Activated CD4-positive, alpha-beta T cell treated with anti-CD3 and anti-CD28 coated beads for 24 hours (primary cell): ENCODE data around the gene ZNF808.
"Not testable (repeated sequence)": the region's sequence is repeated elsewhere in the genome, so short reads cannot be mapped to it uniquely, and the experiment has no call there.

Source experiments
- DNase-seq, 2 donors: peaks; one replicate each; pipeline ENCODE4 v3.0.0-alpha.2; 2020; ENCODE audit warnings: low read depth in 2 of 2

The ZNF808 gene

DNA sequence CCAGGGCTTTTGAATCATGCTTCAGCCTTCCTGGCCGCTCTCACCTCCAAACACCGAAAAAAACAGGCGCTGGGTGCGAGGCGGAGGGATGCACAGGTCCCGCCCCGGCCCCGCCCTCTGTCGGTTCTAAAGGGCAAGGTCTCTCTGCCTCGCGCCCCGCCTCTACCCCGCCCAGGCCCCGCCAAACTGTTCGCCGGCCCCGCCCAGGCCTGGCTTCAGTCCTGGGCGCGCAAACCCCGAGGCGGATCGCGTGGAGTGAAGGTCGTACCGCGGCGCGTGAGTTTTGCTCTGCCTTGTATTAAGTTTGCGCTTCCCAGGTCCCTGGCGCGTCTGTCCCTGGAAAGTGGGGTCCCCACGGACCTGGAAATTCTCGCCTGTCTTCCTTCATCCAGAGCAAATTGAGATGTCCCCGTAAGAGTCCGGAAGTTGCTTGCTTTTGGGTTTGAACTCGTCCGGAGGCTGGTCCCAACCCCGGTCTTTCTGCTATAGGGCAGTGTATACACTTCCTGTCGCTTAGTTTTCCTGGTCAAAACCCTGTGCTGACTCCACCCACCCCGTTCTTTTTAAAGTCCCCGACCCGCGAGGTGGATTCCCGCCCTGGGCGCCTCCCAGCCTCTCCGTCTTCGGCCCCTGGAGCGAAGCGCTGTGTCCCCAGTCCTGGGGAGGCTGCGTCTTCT, 8.4 kb downstream of the ZNF808 start:
- DNase-seq: peak; percentile 89

DNA sequence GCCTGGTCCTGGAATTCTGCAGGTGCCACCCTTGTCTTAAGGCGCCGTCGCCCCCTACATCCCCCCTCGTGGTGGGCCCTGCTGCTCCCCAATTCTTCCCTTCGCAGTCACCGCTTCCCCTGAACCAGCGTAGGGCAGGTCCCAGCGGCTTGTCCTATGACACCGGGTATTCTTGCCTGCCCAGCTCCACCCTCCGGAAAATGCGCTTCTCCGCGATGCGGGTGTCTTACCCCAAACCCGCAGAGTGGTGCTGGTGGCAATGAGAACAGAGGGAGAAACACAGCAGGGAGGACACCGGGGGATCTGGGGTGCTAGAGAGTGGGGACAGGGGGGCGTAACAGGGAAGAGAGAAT, 9.0 kb downstream of the ZNF808 start:
- DNase-seq: peak in 1 of 2 donors; percentile 17

DNA sequence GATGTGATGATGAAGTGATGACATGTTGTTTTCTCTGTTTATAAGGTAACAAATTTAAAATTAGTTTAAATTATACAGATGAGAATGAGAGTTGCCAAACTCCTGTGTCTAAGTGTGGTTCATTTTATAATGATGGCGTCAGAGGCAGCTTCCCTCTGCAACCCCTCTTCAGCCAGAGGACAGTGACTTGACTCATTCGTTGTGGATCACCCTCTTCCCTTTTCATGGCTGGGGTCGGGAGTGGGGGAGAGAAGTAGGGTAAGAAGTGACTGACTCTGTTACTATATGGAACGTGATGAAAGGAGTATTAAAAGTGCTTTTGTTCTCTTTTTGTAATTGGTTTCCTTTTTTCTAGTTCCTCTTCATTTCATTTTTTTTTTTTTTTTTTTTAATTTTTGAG, 11.3 kb downstream of the ZNF808 start:
- DNase-seq: not testable (repeated sequence)

DNA sequence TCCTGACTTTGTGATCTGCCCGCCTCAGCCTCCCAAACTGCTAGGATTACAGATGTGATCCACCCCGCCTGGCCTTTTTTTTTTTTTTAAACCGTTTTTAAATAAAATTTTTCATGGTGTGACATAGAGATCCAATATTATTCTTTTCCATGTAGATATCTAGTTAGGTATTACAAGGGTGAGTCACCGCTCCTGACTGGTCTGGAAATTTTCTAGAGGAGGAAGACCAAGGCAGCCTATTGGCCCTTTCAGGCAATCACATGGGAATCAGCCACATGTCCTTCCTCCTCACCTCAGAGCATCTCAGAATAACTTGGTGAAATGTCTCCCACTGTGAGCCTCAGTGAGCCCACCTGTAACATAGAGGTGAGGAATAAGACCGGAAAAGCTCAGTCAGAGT, 13.7 kb downstream of the ZNF808 start:
- not testable (repeated sequence) for DNase-seq

DNA sequence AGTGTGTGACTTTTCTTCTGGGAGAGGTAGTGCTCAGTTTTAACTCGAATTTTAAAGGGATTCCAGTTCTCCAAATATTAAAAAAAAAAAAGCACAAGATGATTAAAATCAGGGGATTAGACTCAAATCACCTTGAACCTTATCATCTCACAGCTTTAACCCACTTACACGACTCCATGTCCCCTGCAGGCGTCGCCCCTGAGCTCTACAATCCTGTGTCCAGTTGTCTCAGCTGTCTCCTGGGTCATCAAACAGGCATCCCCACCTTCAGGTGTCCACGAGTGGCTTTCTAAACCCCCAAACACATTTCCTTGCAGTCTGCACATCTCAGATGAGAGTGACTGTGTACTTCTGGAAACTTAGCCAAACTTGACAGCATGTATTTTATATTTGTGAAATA, 14.1 kb downstream of the ZNF808 start:
- no peak for DNase-seq

DNA sequence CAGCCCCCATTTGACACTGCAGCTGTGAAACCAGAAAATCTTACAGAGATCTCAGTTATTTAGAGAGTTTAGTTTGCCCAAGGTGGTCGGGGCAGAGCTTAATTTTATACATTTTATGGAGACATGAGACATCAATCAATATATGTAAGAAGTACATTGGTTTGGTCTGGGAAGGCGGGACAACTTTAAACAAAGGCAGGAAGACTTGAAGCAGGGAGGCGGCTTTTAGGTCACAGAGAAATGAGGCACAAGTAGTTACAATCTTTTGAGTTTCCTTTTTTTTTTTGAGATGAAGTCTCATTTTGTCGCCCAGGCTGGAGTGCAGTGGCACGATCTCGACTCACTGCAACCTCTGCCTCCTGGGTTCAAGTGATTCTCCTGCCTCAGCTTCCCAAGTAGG, 15.1 kb downstream of the ZNF808 start:
- DNase-seq: not testable (repeated sequence)

DNA sequence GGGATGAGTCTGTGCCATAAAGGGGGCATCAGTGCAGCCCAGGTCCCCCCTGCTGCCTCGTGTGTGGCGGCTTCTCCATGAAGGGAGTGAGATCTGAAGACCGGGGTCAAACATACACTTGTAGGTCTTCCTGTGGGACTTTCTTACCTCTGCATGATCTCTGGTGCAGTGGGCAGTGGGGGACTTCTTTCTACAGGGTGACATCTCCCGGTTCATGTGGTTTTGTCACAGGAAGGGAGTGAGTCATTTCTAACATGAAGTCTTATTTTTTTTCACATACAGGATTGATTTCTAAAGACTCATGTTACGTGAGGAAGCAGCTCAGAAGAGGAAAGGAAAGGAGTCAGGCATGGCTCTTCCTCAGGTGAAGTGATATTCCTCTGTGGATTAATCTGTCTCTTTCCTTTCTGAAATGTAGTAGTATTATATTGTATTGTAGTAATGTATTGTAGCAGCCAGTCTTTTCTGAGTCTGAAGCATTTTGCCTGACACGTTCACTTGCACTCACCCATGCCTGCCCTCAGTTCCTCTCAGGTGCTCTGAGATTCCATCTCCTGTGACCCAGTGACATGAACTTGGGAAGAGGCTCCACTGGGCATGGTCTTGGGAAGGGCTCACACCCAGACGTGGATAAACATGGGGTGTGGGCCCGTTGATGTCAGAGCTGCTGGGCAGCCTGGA, 15.7 kb downstream of the ZNF808 start:
- no peak for DNase-seq

DNA sequence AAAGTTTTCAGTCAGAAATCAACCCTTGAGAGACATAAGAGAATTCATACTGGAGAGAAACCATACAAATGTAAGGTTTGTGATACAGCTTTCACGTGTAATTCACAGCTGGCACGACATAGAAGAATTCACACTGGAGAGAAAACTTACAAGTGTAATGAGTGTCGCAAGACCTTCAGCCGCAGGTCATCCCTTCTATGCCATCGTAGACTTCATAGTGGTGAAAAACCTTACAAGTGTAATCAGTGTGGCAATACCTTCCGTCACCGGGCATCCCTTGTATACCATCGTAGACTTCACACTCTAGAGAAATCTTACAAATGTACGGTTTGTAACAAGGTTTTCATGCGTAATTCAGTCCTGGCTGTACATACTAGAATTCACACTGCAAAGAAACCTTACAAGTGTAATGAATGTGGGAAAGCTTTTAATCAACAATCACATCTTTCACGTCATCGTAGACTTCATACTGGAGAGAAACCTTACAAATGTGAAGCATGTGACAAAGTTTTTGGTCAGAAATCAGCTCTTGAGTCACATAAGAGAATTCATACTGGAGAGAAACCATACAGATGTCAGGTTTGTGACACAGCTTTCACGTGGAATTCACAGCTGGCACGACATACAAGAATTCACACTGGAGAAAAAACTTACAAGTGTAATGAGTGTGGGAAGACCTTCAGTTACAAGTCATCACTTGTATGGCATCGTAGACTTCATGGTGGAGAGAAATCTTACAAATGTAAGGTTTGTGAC, 26.9 kb downstream of the ZNF808 start:
- no peak for DNase-seq

DNA sequence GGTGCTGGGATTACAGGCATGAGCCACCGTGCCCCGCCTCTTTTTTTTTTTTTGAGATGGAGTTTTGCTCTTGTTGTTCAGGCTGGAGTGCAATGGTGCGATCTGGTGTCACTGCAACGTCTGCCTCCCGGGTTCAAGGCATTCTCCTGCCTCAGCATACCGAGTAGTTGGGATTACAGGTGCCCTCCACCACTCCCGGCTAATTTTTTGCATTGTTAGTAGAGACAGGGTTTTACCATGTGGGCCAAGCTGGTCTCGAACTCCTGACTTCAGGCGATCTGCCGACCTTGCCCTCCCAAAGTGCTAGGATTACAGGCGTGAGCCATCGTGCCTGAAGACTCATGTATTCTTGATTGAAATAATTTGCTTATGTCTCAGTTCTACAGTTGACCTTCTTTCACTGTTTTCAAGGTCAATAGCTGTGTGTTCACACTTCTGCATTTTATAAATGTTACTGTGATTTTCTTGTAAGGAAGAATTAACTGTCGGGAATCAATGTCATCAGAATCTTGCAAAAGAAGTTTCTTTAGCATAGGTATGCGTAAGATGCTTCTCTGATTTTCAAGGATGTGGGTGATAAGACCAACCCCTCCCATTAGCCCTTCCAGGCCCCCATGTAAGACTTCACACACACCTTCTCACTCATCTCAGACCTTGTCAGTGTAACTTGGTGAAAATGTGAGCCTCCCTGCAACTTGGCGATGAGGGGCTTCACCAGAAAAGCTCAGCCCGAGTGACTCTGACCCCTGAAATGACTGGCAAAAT, 29.9 kb downstream of the ZNF808 start:
- DNase-seq: no peak

DNA sequence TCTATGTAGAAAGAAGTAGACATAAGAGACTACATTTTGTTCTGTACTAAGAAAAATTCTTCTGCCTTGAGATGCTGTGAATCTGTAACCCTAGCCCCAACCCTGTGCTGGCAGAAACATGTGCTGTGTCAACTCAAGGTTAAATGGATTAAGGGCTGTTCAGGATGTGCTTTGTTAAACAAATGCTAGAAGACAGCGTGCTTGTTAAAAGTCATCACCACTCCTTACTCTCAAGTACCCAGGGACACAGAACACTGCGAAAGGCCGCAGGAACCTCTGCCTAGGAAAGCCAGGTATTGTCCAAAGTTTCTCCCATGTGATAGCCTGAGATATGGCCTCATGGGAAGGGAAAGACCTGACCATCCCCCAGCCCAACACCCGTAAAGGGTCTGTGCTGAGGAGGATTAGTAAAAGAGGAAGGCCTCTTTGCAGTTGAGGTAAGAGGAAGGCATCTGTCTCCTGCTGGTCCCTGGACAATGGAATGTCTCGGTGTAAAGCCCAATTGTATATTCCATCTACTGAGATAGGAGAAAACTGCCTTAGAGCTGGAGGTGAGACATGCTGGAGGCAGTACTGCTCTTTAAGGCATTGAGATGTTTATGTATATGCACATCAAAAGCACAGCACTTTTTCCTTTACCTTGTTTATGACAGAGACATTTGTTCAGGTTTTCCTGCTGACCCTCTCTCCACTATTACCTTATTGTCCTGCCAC, 31.4 kb downstream of the ZNF808 start:
- DNase-seq: not testable (repeated sequence)

DNA sequence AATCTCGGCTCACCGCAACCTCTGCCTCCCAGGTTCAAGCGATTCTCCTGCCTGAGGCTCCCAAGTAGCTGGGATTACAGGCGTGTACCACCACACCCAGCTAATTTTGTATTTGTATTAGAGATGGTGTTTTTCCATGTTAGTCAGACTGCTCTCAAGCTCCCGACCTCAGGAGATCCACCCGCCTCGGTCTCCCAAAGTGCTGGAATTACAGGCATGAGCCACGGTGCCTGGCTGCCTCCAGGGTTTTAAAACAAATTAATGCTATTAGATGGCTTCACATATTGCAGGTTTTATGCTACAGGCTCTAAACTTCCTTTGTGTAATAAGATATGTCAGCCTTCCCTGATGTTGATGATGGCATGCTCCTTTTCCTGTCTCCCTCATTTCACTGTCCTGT, 34.1 kb downstream of the ZNF808 start:
- DNase-seq: not testable (repeated sequence)

DNA sequence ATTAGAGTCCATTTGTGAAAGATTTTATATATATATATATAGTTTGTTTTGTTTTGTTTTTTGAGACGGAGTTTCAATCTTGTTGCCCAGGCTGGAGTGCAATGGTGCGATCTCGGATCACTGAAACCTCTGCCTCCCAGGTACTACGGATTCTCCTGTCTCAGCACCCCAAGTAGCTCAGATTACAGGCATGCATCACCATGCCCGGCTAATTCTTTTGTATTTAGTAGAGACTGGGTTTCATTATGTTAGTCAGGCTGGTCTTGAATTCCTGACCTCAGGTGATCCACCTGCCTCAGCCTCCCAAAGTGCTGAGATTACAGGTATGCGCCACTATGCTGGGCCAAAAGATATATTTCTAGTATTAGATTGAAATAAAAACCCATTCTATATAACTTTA, 38.7 kb downstream of the ZNF808 start:
- DNase-seq: no peak

DNA sequence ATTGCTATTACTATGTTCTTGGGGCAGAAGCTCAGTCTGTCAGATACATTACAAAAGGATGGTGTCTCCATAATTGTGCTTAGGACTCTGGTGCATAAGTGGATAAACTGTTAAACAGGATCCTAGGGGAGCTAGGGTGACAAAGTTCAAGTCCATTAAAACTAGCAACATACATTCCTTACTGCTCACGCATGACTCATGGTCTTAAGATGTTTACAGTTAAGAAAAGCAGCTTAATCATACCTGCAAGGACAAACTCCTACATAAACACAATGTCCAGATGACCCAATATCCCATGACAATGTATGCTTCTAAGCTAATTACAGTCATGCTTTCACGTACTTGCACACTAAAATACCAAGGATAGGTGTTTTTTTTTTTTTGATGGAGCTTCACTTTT, 39.1 kb downstream of the ZNF808 start:
- DNase-seq: no peak

DNA sequence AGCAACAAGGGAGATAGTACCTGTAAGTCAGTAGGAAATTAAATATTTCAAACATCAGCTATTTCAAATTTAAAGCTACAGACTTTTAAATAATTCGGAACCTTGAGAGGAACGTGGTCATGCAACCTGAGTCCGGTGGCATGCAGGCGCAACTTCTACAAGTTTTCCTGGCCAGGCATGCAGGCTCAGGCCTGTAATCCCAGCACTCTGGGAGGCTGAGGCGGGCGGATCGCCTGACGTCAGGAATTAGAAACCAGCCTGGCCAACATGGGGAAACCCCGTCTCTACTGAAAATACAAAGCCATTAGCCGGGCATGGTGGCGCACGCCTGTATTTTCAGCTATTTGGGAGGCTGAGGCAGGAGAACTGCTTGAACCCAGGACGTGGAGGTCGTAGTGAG, 40.5 kb downstream of the ZNF808 start:
- DNase-seq: no peak

DNA sequence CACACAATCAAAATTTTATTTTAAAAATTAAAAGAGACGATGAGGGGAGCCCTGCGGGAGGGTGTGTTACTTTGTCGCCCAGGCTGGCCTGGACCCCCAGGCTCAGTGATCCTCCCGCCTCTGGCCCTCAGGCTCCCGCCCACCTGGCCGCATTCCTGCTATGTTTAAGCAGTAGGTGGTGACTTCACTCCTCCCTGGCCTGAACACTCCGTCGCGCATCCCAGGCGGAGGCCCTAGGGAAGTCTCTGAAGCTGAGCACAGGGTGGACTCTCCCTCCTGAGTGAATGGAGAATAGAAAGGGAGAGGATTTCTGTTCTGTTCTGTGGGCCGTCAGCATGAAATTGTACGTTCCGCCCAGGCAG, 42.2 kb downstream of the ZNF808 start:
- not testable (repeated sequence) for DNase-seq

DNA sequence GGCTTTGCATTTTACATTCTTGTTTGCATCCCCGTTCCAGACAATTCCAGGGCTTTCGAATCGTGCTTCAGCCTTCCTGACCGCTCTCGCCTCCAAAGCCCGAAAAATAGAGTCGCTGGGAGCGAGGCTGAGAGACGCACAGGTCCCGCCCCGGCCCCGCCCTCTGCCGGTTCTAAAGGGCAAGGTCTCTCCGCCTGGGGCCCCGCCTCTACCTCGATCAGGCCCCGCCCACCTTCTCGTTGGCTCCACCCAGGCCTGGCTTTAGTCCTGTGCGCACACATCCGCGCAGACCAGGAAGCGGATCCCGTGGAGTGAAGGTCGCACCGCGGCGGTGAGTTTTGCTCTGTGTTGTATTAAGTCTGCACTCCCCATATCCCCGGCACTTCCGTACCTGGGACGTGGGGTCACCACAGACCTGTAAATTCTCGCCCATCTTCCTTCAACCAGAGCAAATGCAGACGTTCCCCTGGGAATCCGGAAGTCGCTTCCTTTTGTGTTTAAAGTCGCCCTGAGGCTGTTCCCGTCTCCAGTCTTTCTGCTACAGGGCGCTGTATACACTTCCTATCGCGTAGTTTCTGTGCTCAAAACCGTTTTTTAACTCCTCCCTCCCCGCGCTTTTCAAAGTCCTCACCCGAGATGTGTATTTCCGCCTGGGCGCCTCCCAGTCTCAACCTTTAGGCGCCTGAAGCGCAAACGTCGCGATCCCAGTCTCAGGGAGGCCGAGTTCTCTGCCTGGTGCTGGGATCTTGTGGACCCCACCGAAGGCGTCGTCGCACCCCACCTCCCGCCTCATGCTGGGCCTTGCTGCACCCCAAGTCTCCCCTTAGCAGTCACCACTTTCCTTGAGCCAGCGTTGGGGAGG, 42.8 kb downstream of the ZNF808 start, which contains the start of gene ZNF701:
ZNF701 (plus strand) TSS at position 288 of the 862 bp plus-strand sequence. CDS start 3,861 bp downstream, outside the sequence.
- peak; percentile 88 to 94 for DNase-seq

DNA sequence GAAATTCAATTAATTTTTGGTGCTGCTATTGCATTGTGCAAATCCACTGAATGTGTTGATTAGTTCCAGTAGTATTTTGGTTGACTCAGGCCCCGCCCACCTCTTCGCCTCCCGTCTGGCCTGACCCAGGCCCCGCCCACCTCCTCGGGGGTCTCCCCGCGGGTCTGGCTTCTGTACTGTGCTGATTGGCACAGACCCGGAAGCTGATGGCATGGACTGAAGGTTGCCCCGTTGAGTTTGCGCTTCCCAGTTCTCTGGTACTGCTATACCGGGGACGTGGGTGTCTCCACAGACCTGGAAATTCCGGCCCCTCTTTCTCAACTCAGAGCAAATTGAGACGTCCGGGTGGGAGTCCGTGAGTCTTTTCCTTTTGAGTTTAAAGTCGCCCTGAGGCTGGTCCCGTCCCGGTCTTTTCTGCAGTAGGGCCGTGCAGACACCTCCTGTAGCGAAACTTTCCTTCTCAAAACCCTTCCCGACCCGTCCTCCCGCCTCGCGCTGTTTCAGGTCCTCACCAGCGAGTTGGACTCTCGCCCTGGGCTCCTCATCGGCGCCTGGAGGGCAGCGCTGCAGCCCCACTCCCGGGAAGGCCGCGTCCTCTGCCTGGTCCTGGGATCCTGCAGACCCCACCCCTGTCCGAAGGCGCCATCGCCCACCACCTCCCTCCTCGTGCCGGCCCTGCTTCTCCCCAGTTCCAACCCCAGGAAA, 57.4 kb downstream of the ZNF808 start:
- DNase-seq: no peak

DNA sequence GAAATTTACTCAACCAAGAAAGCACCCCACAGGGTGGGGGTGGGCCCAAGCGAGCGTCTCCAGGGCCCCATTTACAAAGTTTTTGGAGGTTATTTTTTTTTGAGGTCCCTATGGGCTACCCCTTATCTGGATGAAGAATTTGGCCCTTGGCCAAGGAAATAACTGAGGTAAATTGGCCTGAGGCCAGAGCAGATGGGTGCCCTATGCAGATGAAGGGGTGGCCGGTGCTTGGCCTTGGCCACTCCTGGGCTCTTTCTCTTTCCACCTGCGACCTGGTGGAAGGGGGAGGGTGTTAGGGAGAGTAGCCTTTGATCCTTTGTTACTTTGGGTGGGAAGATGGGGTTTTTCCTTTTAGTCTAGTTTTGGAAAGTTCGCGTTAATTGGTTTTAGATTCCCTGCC, 58.1 kb downstream of the ZNF808 start:
- no peak for DNase-seq

DNA sequence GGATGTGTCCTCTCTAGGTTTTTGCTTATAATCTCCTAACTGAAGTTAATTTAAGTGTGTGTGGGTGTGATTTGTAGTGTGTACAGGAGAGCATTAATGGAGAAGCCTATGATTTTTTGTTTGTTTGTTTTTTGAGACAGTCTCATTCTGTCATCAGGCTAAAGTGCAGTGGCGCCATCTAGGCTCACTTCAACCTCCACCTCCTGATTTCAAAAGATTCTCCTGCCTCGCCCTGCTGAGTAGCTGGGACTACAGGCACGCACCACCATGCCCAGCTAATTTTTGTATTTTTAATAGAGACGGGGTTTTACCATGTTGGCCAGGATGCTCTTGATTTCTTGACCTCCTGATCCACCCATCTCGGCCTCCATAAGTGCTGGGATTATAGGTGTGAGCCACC, 63.3 kb downstream of the ZNF808 start:
- DNase-seq: no peak

DNA sequence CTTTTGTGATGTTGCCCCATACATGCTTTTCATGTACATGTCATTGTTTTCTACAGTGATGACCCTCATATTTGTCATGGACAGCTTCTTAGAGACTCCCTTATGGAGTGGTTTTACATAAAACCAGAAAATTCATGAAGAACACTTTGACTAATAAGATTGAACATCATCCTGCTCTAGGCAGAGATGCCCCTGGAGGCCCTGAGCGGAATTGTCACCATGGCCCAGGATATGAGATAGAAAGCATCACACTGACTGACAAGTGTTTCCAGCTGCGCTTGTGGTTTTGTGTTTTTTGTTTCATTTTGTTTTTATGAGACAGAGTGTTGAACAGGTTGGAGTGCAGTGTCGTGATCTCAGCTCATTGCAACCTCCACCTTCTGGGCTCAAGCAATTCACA, 64.8 kb downstream of the ZNF808 start:
- no peak for DNase-seq
